NCI-H345 (cell line): ENCODE results near the gene ADAMTS12.

Source experiments
- DNase-seq: peaks from one replicate; lab custom pipeline; 2025; lab: John Stamatoyannopoulos, UW

ADAMTS12 gene

GRCh38 chr5:33800241-33800950 lies 91.4 kb downstream of the ADAMTS12 start:
- no peak for DNase-seq

- DNase-seq: no peak
These were observed 96.3 kb downstream of the ADAMTS12 start for GRCh38 chr5:33795496-33795895.

GRCh38 chr5:33794550-33795181 lies 97.1 kb downstream of the ADAMTS12 start:
- DNase-seq: no peak

- no peak for DNase-seq
These were observed 97.8 kb downstream of the ADAMTS12 start for GRCh38 chr5:33793836-33794549.

- DNase-seq: no peak
These were observed 98.5 kb downstream of the ADAMTS12 start for GRCh38 chr5:33793276-33793675.

GRCh38 chr5:33792559-33792958 lies 99.2 kb downstream of the ADAMTS12 start:
- no peak for DNase-seq

- DNase-seq: no peak
These were observed 102.2 kb downstream of the ADAMTS12 start for GRCh38 chr5:33789567-33789957.

- DNase-seq: no peak
These were observed 102.7 kb downstream of the ADAMTS12 start for GRCh38 chr5:33788922-33789566.

- DNase-seq: no peak
These were observed 106.2 kb downstream of the ADAMTS12 start for GRCh38 chr5:33785571-33785970.

- no peak for DNase-seq
These were observed 110.5 kb downstream of the ADAMTS12 start for GRCh38 chr5:33781286-33781685.

- DNase-seq: no peak
These were observed 115.6 kb downstream of the ADAMTS12 start for GRCh38 chr5:33776151-33776660.

- DNase-seq: no peak
These were observed 117.4 kb downstream of the ADAMTS12 start for GRCh38 chr5:33774341-33774740.

GRCh38 chr5:33772380-33772897 lies 119.4 kb downstream of the ADAMTS12 start:
- no peak for DNase-seq

- no peak for DNase-seq
These were observed 121.8 kb downstream of the ADAMTS12 start for GRCh38 chr5:33769968-33770367.

GRCh38 chr5:33769196-33769595 lies 122.6 kb downstream of the ADAMTS12 start:
- no peak for DNase-seq

- no peak for DNase-seq
These were observed 125.8 kb downstream of the ADAMTS12 start for GRCh38 chr5:33766023-33766422.

GRCh38 chr5:33764786-33765185 lies 127.0 kb downstream of the ADAMTS12 start:
- DNase-seq: no peak

- DNase-seq: no peak
These were observed 128.4 kb downstream of the ADAMTS12 start for GRCh38 chr5:33763435-33763834.

- DNase-seq: no peak
These were observed 128.9 kb downstream of the ADAMTS12 start for GRCh38 chr5:33762859-33763258.

- DNase-seq: no peak
These were observed 130.7 kb downstream of the ADAMTS12 start for GRCh38 chr5:33761139-33761538.

GRCh38 chr5:33758737-33759136 lies 133.1 kb downstream of the ADAMTS12 start:
- DNase-seq: no peak

- DNase-seq: no peak
These were observed 135.3 kb downstream of the ADAMTS12 start for GRCh38 chr5:33756491-33756890.
